GM23338 (cell line): ENCODE measurements around the gene PLCH2. TPM values are rescaled to one million over a fixed set of nuclear protein-coding genes. Genes with fewer than 3 reads are reported as not detected.

Source experiments
- ATAC-seq: fragments of 200-7000 bp; cut with Tn5 transposase; 3 replicates; pipeline ENCODE4 v1.9.1; 2020
- DNase-seq: peaks from one replicate; pipeline ENCODE4 v3.0.0-alpha.2; 2015; ENCODE audit warnings: low spot score
- H2AFZ ChIP-seq: fragments of 200-600 bp; sonication (generic); 2 replicates; pipeline ENCODE4 v1.8.0; 2016; ENCODE audit warnings: antibody characterized with exemption, mild to moderate bottlenecking, moderate library complexity
- H3F3A ChIP-seq: fragments of 200-600 bp; sonication (generic); replicated peaks from 2 replicates; pipeline ENCODE4 v1.8.0; 2017; ENCODE audit warnings: antibody characterized with exemption, mixed run types, low read depth
- H3K27ac ChIP-seq: fragments of 200-600 bp; sonication (generic); 2 replicates; pipeline ENCODE4 v1.6.1; 2016; ENCODE audit warnings: low read depth
- H3K27me3 ChIP-seq: fragments of 200-600 bp; sonication (generic); 2 replicates; pipeline ENCODE4 v1.8.0; 2016; ENCODE audit warnings: mild to moderate bottlenecking, mixed run types, moderate library complexity; ENCODE audit not compliant: insufficient read depth
- H3K36me3 ChIP-seq: fragments of 200-600 bp; sonication (generic); 2 replicates; pipeline ENCODE4 v1.8.0; 2016; ENCODE audit warnings: mild to moderate bottlenecking; ENCODE audit not compliant: insufficient read depth
- H3K4me1 ChIP-seq: fragments of 200-600 bp; sonication (generic); 2 replicates; pipeline ENCODE4 v1.8.0; 2016; ENCODE audit warnings: mild to moderate bottlenecking, moderate library complexity; ENCODE audit not compliant: insufficient read depth
- H3K4me2 ChIP-seq: fragments of 200-600 bp; sonication (generic); 2 replicates; pipeline ENCODE4 v1.7.1; 2017; ENCODE audit warnings: mixed run types
- H3K4me3 ChIP-seq: fragments of 200-600 bp; sonication (generic); 2 replicates; pipeline ENCODE4 v1.6.1; 2016; ENCODE audit warnings: mixed run types
- H3K79me2 ChIP-seq: fragments of 200-600 bp; sonication (generic); replicated peaks from 2 replicates; pipeline ENCODE4 v1.8.0; 2017; ENCODE audit warnings: mild to moderate bottlenecking; ENCODE audit not compliant: insufficient read depth
- H3K9me2 ChIP-seq: fragments of 200-600 bp; sonication (generic); 2 replicates; pipeline ENCODE4 v1.8.0; 2017; ENCODE audit not compliant: insufficient read depth
- H4K20me1 ChIP-seq: fragments of 200-600 bp; sonication (generic); replicated peaks from 2 replicates; pipeline ENCODE4 v1.8.0; 2017; ENCODE audit warnings: mild to moderate bottlenecking; ENCODE audit not compliant: insufficient read depth
- H3K27ac Mint-ChIP-seq: 2 replicates; pipeline ENCODE4 v1.8.0; 2020; ENCODE audit warnings: inconsistent platforms, mild to moderate bottlenecking, moderate library complexity, mixed read lengths
- H3K27me3 Mint-ChIP-seq: 3 replicates; pipeline ENCODE4 v1.8.0; 2022; ENCODE audit warnings: low read depth, mild to moderate bottlenecking, moderate library complexity, mixed read lengths, inconsistent platforms; ENCODE audit not compliant: insufficient read depth, poor library complexity
- H3K36me3 Mint-ChIP-seq: 3 replicates; pipeline ENCODE4 v1.8.0; 2021; ENCODE audit warnings: low read depth, mild to moderate bottlenecking, inconsistent platforms, moderate library complexity, mixed read lengths
- H3K4me1 Mint-ChIP-seq: 3 replicates; pipeline ENCODE4 v1.8.0; 2020; ENCODE audit warnings: mild to moderate bottlenecking, inconsistent platforms, mixed read lengths
- H3K4me3 Mint-ChIP-seq: 3 replicates; pipeline ENCODE4 v1.8.0; 2021; ENCODE audit warnings: moderate library complexity, mild to moderate bottlenecking, inconsistent platforms, mixed read lengths
- H3K9me3 Mint-ChIP-seq: 3 replicates; pipeline ENCODE4 v1.8.0; 2020; ENCODE audit warnings: moderate library complexity, mild to moderate bottlenecking, inconsistent platforms, mixed read lengths
- CREB1 ChIP-seq: fragments of 250-450 bp; sonication (Bioruptor Pico); IDR thresholded peaks from 2 replicates; pipeline ENCODE4 v1.5.0; 2020; ENCODE audit warnings: low read depth, mild to moderate bottlenecking, moderate library complexity
- CTCF ChIP-seq, 2 experiments: fragments of 200-600 bp in 1 of 2; sonication (generic) in 1 of 2; conservative IDR thresholded peaks; 2 replicates each; pipeline versions ENCODE4 v1.5.1 to v1.6.1; 2016 to 2017; ENCODE audit warnings: antibody characterized with exemption in 2 of 2, low read depth in 2 of 2, mild to moderate bottlenecking in 2 of 2, moderate library complexity in 1 of 2
- ETS1 ChIP-seq: IDR thresholded peaks from 2 replicates; pipeline ENCODE4 v1.6.1; 2016; ENCODE audit warnings: antibody characterized with exemption
- EZH2 ChIP-seq: fragments of 200-600 bp; sonication (generic); IDR thresholded peaks from one replicate; pipeline ENCODE4 v1.8.0; 2017; ENCODE audit warnings: antibody characterized with exemption, mild to moderate bottlenecking, low read depth; ENCODE audit not compliant: unreplicated experiment
- EZH2phosphoT487 ChIP-seq: fragments of 200-600 bp; sonication (generic); IDR thresholded peaks from one replicate; pipeline ENCODE4 v1.8.1; 2018; ENCODE audit warnings: antibody characterized with exemption; ENCODE audit not compliant: unreplicated experiment
- JUNB ChIP-seq: IDR thresholded peaks from one replicate; pipeline ENCODE4 v1.6.1; 2016; ENCODE audit warnings: antibody characterized with exemption; ENCODE audit not compliant: unreplicated experiment
- NANOG ChIP-seq: IDR thresholded peaks from 2 replicates; pipeline ENCODE4 v1.6.1; 2016; ENCODE audit warnings: antibody characterized with exemption, borderline replicate concordance
- POLR2AphosphoS5 ChIP-seq: IDR thresholded peaks from 2 replicates; pipeline ENCODE4 v1.6.1; 2016; ENCODE audit warnings: antibody characterized with exemption, low read depth
- REST ChIP-seq: IDR thresholded peaks from one replicate; pipeline ENCODE4 v1.6.1; 2018; ENCODE audit warnings: antibody characterized with exemption; ENCODE audit not compliant: unreplicated experiment
- STAT1 ChIP-seq: IDR thresholded peaks from one replicate; pipeline ENCODE4 v1.6.1; 2016; ENCODE audit warnings: antibody characterized with exemption; ENCODE audit not compliant: unreplicated experiment
- ZNF114 ChIP-seq: fragments of 250-450 bp; sonication (Bioruptor Pico); IDR thresholded peaks from 2 replicates; pipeline ENCODE4 v1.5.0; 2020; ENCODE audit warnings: mild to moderate bottlenecking, moderate library complexity
- ZNF331 ChIP-seq: fragments of 250-450 bp; sonication (Bioruptor Pico); IDR thresholded peaks from 2 replicates; pipeline ENCODE4 v1.5.0; 2020; ENCODE audit warnings: low read depth, mild to moderate bottlenecking, moderate library complexity
- ZNF462 ChIP-seq: fragments of 250-450 bp; sonication (Bioruptor Pico); IDR thresholded peaks from 2 replicates; pipeline ENCODE4 v1.5.0; 2020; ENCODE audit warnings: mild to moderate bottlenecking, moderate library complexity
- polyA plus RNA-seq: library from polyadenylated mRNA; unstranded; fragments of >200 nt; fragmentation: Nextera tagmentation; extraction: Ambion mirVana; gene quantifications from 2 replicates; pipeline ENCODE4 v1.2.1, GENCODE V29; 2016
- total RNA-seq: library from RNA; depleted of rRNA; stranded (reverse); fragments of >200 nt; shearing (Covaris generic); gene quantifications from 2 replicates; pipeline ENCODE4 v1.2.3, GENCODE V29; 2014

PLCH2 gene
- total and polyA plus RNA-seq, 2 experiments from 2014 or later: 0.31 TPM; not detected in 1

GRCh38 chr1:2472561-2473177 lies 3.4 kb upstream of the PLCH2 start:
- DNase-seq: no peak
- no peak for ATAC-seq
- Histone ChIP-seq H3K27ac (no peak overlapping the region), H3K4me3 (no peak overlapping the region), H3F3A (no peaks in the 10 kb centered on the region), H2AFZ (no peak overlapping the region), H3K4me2 (no peak overlapping the region), H3K36me3 (no peaks in the 10 kb centered on the region), H3K27me3 (no peaks in the 10 kb centered on the region), H3K9me2 (no peaks in the 10 kb centered on the region), H3K79me2 (no peaks in the 10 kb centered on the region), H4K20me1 (no peaks in the 10 kb centered on the region), H3K4me1 (no peaks in the 10 kb centered on the region)
- H3K27me3 Mint-ChIP-seq: peaks cover 8% of the 10 kb centered on the region
- no peaks in the 10 kb centered on the region for H3K9me3 Mint-ChIP-seq
- H3K27ac Mint-ChIP-seq: no peak overlapping the region
- H3K4me3 Mint-ChIP-seq: no peak overlapping the region
- TF ChIP-seq STAT1: no peak
- no peak for TF ChIP-seq JUNB
- no peak for TF ChIP-seq ZNF114 (CRISPR knock-in tag)
- TF ChIP-seq CREB1 (CRISPR knock-in tag): no peak
- no peak for TF ChIP-seq ZNF331 (CRISPR knock-in tag)
- TF ChIP-seq NANOG: no peak
- TF ChIP-seq POLR2AphosphoS5: no peak
- no peak for TF ChIP-seq EZH2phosphoT487
- TF ChIP-seq EZH2: no peak
- no peak for TF ChIP-seq CTCF (conservative IDR thresholded peaks at IDR 0.05; ENCODE audit: low read depth in 2 of 2)
- no peak for TF ChIP-seq ETS1
- no peak for TF ChIP-seq REST
- no peak for TF ChIP-seq ZNF462 (CRISPR knock-in tag)
- no peaks in the 10 kb centered on the region for H3K36me3 Mint-ChIP-seq
- no peaks in the 10 kb centered on the region for H3K4me1 Mint-ChIP-seq
